Kidney glomerular epithelial cell (primary cell): ENCODE results near the gene MPEG1.

Experiments used
- DNase-seq: peaks from one replicate; lab custom pipeline; 2025; lab: John Stamatoyannopoulos, UW

Gene MPEG1

DNA sequence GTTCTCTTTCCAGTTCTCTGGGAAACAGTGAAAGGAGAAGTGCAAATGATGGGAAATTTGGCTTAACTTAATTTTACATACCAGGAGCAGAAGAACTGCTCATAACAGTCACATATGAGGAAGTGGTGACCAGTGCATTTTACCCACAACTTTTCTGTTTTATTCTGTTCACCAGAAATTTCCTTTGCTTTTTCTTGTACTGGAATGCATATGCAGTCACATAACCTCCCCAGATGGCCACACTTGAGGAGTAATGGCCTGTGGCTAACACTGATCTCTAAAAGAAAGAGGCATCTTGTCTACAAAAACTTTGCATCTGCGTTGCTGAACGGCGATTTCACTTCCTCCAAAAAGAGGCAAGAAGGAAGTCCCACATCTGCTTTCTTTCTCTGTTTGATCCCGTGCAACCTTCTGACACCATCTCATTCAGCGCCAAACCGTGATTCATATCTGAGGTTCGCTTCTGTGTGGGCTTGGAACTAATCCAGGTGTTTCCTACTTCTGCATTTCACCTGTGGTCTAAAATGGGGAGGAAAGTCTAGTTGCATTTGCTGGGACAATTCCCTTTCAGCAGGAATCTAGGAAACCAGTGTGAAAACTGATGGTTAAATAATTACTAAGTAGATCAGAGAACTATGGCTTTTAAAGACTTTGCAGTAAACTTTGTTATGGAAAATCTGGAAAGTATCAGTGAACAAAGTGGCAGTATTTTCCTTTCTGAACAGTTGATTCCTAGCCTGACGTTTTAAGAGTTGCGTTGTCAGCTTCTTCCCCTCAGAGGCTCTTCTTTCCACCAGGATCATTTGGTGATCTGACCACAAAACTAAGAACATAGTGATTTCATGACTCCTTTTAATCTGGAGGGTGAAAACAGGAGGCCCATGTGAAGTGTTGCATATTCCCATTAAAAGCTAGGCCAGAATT, 4.2 kb upstream of the MPEG1 start:
- no peak for DNase-seq

DNA sequence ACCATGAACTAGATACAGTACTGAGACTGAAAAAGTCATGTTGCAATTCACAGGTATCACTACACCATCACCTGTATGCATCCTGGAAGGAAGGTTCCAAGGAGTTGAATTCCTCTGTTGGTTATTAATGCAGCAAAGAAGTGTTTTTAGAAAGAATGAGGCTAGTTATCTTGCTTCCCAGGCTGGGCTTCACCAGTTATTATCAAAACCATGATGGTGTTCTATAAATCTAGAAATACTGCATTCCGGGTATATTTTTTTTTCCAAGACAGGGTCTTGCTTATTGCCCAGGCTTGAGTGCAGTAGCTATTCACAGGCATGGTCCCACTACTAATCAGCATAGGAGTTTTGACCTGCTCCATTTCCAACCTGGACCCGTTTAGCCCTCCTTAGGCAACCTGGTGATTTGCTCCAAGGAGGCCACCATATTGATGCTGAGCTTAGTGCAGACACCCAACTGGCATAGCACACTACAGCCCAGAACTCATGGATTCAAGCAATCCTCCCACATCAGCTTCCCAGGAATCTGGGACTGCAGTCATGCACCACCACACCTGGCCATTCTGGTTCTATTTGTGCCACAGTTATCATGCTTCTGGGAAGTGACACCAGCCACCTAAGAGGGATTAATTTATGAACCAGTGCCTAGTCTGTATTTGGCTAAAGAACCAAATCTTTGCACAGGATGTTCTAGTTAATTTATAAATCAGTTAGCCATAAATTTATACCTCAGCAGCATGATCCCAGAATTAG, 1.6 kb upstream of the MPEG1 start:
- no peak for DNase-seq

DNA sequence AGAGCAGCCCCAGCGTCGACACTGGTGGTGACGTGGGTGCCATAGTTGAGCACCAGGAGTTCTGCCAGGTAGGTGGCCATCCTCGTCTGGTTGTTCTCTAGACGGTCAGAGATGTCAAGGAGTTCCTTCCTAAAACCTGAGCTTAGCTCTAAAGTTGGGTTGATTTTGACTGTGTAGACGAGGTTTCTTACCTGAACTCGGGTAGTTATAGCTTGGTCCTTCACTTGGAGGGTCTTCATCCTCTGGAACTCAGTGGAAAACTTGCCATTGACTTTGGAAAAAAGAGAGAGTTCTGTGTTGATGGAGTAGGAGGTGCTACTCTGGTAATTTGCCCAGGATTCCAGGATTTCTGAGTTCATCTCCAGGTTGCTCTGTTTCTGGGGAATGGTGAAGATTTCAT, 505 bp downstream of the MPEG1 start:
- DNase-seq, result no peak

DNA sequence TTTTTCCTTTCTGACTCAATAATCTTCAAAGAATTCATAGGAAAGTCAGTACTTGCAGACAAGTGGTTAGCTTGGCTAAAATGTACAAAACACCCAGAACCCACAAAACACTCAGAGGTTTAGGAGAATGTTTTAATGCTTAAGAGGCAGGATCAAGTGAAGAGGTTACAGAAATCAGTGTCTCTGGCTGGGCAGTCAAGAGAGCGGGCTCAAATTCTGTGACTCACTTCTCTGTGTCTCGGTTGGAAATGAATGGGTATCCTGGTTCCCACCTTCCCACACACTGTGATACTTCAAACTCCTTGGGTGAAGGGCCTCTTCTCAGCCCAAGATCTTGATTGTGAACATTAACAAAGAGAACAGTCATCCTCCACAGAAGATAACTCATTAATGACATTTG, 3.8 kb downstream of the MPEG1 start:
- peak; percentile 77 for DNase-seq

GRCh38 chr11:59207988-59208451, 4.7 kb downstream of the MPEG1 start:
- peak; percentile 89 for DNase-seq

GRCh38 chr11:59206635-59207034, 6.1 kb downstream of the MPEG1 start:
- peak; percentile 5 for DNase-seq

- DNase-seq, result no peak
These were observed 7.1 kb downstream of the MPEG1 start for GRCh38 chr11:59205648-59206047.

- DNase-seq, result no peak
These were observed 8.0 kb downstream of the MPEG1 start for GRCh38 chr11:59204746-59205145.

DNA sequence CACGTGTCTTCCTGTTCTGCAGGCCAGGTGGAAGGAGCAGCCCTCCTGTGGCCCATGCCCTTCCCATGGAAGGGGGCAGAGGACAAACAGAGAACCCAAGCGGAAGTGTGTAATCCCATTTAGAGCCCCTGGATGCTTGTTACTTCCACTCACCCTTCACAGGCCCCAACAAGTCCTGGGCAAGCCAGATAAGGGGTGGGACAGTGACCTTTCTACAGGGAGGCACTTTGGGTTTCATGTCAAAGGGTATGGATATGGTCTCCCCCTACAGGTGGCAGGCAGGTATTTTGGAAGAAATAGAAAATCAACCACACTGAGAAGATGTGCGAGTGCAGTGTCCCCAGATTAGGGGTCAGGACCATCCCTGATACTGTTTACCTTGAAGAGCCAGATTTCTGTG, 11.4 kb downstream of the MPEG1 start:
- DNase-seq, result no peak

GRCh38 chr11:59200423-59200746, 12.3 kb downstream of the MPEG1 start:
- DNase-seq, result no peak

DNA sequence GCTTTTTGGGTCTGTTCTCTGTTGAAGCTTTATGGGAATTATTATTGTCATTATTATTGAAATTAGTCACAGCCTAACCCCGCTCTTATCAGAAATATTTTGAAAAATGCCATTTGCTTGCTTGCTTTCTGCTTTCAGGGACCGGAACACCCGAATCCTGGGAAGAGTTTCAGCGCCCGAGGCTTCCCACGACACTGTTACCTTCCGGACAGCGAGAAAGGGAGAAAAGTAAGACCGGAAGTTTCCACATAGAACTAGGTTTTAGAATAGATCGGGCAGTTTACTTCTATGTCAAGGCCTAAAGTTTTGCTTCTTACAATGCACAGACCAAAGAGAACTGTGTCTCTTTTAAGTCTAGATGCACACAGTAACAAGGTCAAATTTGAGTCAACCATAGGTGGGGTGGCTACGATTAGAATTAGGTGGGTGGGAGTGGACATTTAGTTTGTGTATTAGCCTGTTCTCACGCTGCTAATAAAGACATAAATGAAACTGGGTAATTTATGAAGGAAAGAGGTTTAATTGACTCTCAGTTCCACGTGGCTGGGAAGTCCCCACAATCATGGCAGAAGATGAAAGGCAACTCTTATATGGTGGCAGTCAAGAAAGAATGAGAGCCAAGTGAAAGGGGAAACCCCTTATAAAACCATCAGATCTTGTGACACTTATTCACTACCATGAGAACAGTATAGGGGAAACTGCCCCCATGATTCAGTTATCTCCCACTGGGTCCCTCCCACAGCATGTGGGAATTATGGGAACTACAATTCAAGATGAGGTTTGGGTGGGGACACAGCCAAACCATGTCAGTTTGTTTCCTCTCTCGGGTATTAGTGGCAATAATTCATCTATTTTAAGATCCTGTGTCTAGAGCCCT, 12.9 kb downstream of the MPEG1 start:
- DNase-seq, result no peak

DNA sequence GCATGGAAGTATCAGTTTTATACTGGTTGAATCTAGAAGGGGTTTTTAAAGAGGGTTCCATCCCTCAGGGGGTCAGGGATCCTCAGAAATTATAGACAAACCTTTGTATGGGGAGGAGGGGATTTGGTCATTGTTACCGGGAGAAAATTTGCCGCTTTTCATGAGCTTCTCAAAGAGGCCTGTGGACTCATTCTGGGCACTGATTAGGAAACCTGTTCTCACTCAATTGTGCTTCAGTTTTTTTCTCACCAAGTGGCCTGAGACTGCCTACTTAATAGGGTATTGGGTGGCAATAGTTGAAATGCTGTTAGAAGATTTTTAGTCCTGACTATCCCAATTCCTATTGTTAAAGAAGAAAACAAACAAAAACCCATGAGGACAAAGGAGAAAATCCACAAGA, 14.0 kb downstream of the MPEG1 start:
- no peak for DNase-seq

DNA sequence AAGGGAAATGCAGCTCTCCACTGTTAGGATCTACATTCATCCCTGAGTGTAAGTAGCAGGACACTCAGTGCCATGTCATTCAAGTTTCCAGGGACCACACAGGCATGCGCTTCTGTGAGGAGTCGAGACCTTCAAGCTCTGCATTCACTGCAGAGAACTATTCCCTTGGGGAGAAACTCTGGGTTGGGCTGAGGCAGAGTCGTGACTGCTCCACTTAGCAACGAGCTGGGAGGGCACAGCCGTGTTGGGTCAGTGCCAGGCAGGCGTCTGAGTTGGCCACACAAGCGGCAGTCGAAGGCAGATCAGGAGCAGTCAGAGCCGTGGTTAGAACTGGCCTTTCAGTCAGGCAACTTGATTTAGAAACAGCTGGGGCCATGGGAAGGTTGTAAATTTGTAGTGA, 14.7 kb downstream of the MPEG1 start:
- no peak for DNase-seq

DNA sequence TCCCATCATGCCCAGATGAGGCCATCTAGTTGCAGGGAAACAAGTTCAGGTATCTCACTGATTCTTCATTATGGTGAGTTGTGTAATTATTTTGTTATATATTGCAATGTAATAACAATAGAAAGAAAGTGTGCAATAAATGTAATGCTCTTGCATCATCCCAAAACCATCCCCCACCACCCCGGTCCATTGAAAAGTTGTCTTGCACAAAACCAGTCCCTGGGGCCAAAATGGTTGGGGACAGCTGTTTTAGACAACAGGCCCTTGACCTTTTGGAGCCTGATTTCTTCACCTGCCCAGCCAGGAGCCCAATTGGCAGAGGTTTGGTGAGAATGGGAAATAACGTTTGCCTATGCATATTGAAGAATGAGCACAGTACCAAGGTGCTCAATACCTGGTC, 15.9 kb downstream of the MPEG1 start:
- DNase-seq, result no peak

DNA sequence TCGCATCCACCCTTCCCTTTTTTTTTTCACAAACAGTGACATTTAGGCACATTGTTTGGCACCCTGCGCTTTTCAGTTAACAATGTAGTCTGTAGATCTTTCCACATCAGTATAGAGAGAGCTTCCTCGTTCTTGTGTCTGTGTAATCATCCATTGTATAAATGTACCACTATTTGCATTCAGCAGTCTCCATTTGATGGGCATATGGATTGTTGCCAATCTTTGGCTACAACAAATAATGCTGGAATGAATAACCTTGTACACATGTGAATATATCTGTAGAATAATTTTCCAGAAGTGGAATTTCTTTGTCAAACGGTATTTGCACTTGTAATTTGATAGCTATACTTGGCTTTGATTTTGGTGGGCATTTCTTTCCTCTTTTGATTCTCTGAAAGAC, 17.1 kb downstream of the MPEG1 start:
- no peak for DNase-seq

- no peak for DNase-seq
These were observed 19.1 kb downstream of the MPEG1 start for GRCh38 chr11:59193587-59194130.

GRCh38 chr11:59192446-59193020, 20.2 kb downstream of the MPEG1 start:
- no peak for DNase-seq

GRCh38 chr11:59191890-59192289, 20.8 kb downstream of the MPEG1 start:
- DNase-seq, result no peak

- DNase-seq, result no peak
These were observed 21.6 kb downstream of the MPEG1 start for GRCh38 chr11:59191095-59191494.

GRCh38 chr11:59189986-59190385, 22.7 kb downstream of the MPEG1 start:
- DNase-seq, result no peak

- no peak for DNase-seq
These were observed 23.8 kb downstream of the MPEG1 start for GRCh38 chr11:59188954-59189353.

- no peak for DNase-seq
These were observed 25.1 kb downstream of the MPEG1 start for GRCh38 chr11:59187587-59187986.
